Right hindlimb (tissue), 1 donor: ENCODE data around the gene MYL12B.
"Not testable (repeated sequence)": the region's sequence is repeated elsewhere in the genome, so short reads cannot be mapped to it uniquely, and the experiment has no call there.

ENCODE experiments used
- DNase-seq: peaks from one replicate; pipeline ENCODE4 v3.0.0-alpha.2; 2018

Gene MYL12B

DNA sequence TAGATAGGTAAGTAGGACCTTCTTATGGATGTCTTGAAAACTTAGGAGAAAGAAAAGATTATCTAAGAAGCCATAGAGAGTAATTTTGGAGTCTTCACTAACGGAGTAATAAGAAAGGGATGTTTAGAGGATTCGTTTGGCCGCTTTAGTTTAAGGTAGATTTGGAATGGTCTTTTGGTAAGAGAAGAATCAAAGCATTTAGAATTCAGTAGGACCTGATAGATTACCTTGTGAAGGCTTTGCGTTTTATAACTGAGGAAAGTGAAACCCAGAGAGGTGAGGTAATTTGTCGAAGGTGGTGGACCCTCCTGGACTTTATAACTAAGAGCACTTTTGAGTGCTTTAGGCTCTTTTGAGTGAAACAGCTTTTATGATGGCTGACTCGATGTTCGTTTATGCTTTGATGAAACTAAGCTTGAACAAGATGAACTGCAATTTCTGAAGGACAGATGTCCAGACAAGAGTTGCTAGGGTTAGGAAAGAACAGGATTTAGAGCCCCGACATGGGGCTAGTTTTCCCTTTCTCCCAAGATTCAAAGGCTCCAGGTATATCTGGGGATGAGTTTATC, 1.3 kb downstream of the MYL12B start:
- no peak for DNase-seq

DNA sequence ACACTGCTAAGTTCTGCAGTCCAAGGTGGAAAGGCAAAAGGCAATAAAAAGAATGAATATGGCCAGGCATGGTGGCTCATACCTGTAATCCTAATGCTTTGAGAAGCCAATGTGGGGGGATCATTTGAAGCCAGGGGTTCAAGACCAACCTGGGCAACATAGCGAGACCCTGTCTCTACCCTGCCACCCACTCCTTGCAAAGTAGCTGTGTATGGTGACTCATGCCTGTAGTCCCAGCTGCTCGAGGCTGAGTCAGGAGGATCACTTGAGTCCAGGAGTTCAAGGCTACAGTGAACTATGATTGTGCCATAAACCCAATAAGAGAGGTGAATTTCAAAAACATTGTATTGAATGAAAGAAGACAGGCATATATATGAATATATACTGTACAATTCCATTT, 2.4 kb downstream of the MYL12B start:
- DNase-seq: no peak

DNA sequence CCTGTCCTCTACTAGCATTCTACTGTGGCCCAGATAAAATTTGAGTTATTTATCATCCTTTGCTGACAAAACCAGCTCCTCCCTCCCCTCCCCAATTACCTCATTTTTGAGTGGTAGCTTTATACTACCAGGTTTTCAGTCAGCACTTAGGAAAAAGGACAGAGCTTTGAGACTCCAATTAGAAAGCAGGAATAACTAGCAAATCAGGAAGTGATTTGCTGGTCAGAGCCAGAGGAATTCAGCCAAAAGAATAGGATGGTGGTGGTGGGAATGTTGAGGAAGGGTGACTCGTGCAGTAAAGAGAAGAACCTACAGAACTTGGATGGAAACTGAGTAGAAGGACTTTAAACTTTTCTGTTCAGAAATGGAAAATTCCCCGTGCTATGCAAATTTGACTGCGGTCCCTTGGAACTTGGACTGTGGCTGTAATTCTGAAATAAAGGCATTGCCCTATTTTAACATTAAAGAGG, 3.7 kb downstream of the MYL12B start:
- DNase-seq: no peak

DNA sequence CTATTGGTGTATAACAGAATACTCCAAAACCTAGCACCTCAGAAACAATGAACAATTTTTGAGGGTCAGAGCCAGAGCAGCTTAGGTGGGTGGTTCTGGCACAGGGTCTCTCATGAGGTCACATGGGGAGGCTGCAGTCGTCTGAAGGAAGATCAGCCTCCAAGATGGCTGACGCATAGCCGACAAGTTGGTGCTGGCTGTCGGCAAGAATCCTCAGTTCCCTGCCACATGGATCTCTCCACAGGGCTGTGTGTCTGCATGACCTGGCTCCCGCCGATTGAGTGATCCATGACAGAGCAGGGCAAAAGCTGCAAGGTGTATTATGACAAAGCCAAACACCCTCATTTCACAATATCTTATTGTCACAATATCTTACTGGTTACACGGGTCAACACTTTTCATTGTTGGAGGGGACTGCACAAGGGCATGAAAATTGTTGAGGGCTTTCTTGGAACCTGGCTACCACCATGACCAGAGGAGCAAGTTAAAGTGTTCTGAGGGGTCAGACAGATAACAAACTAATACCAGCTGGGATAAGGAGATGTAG, 4.2 kb downstream of the MYL12B start:
- DNase-seq: no peak

GRCh38 chr18:3268306-3268705, 6.4 kb downstream of the MYL12B start:
- DNase-seq: no peak

DNA sequence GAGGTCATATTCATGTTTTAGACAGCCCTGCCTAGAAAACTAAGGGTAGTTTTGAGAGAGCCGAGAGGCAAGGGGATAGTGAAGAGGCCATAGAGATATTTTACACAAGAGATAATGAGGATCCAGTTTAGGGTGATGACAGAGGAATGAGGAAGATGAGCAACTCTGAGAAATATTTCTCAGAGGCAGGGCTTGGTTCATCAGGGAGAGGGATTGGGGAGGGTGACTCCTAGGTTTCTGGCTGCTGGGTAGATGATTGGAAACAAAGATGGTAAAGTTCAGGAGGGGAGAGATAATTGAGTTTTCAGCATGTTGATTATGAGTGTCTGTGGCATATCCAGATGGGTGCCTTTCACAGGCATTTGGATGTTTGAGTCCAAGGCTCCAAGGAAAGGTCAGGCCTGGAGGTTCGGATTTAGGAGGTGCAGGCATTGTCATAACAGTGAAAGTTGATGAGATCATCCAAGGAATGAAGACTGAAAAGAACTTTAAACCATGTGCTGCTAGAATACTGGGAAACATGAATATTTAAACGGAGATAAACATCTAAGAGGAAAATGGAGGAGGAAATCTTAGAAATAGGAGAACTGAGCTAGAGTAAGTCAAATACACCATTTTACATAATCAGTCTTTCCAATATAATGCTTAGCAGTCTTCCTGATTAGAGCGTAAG, 7.4 kb downstream of the MYL12B start:
- no peak for DNase-seq

DNA sequence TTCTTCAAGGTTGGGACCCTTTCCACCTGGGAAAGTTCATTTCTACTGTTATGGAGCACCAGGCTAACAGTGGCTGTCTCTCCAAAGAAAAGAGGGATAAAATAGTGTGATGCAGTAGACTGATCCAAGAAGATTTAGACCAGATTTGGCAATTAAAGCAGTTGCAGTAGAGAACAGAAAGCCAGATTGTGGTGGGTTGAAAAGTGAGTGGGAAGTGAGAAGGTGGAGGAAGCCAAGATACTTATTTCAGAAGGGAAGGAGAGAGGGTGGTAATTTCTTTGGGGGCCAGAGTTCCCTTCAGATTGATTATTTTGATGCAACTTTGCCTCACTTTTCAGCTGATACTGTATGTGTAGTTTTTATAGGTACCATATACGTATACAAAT, 8.0 kb downstream of the MYL12B start:
- DNase-seq: no peak

DNA sequence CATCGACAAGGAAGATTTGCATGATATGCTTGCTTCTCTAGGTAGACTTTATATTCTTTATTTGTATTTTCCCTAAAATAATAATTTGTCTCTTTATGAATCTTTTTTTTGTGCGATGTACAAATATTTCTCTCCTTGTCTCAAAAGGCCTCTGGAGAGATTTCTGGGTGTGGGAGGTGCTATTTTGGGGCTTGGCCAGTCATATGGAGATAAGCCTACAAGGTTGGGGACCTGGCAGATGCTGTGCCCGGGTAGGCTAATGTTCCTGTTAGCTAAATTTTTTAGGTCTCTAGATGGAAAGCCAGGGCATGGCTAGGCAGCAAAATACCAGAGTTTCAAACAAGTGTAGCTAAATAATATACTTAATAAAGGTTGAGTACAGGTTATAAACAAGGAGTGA, 11.1 kb downstream of the MYL12B start:
- DNase-seq: no peak

GRCh38 chr18:3277643-3278213, 15.8 kb downstream of the MYL12B start:
- not testable (repeated sequence) for DNase-seq

- no peak for DNase-seq
Measured at GRCh38 chr18:3279201-3280185, 17.6 kb downstream of the MYL12B start.

DNA sequence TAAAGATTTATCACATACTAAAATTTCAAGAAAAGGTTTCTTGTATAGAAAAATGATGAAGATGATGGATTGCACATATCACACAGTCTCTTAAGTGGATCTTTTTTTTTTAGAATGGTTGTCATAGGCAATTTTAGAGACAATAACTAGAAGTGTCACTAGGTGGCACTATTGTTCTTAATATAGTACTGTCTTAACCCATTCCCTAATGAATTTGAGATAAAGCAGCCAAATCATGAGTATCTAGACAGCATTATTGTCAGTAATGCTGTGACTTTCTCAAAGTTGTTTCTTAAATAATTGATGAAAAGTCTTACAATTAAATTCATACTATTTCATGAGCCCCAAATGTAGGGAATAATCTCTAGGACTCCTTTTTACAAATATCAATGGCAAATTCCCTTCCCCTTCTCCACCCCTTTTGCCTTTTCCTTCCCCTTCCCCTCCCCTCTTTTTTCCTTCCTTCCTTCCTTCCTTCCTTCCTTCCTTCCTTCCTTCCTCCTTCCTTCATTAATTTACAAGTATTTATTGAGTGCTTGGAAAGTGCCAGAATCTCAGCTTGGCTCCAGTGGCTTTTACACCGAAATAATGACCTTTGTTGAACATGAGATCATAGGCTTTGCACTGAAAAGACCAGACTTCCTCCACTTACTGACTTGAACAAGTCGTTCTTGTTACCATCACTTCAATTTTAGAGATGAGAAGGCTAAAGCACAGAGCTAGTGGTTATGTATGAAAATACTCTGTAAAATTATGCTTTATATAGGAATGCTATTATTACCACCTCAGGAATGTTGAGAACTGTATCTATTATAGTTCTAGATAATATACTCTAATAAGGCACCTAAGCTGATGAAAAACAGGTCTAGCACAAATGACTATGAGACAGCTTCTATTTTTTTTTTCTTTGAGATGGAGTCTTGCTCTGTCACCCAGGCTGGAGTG, 19.8 kb downstream of the MYL12B start:
- no peak for DNase-seq

GRCh38 chr18:3283253-3283863, 21.4 kb downstream of the MYL12B start:
- DNase-seq: no peak

GRCh38 chr18:3283908-3284307, 22.0 kb downstream of the MYL12B start:
- no peak for DNase-seq

- DNase-seq: no peak
Measured at GRCh38 chr18:3284501-3284900, 22.6 kb downstream of the MYL12B start.

- no peak for DNase-seq
Measured at GRCh38 chr18:3286159-3286558, 24.2 kb downstream of the MYL12B start.

DNA sequence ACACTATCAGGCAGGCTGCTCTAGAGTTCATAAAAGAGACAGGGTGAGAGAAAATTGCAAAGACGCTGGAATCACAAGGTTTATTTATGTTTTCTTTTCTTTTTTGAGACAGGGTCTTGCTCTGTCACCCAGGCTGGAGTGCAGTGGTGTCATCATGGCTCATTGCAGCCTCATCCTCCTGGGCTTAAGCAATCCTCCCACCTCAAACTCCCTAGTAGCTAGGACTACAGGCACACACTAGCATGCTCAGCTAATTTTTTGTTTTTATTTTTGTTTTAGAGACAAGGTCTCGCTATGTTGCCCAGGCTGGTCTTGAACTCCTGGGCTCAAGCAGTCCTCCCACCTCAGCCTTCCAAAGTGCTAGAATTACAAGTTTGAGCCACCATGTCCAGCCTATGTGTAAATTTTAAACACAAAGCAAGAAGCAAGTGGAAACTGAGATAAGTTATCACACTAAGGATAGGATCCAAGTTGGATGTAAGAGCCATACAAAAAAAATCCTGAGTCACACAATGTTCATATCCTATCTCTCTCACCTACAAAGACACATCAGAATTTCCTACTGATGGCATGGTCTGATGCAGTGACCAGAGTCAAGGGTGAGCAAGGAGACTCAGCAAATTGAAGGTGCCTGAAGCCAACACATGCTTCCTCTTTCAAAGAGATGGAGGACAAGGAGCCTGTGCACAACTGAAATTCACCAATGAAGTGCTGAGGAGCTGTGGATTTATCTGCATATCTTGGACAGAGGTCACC, 31.4 kb downstream of the MYL12B start:
- DNase-seq: no peak

DNA sequence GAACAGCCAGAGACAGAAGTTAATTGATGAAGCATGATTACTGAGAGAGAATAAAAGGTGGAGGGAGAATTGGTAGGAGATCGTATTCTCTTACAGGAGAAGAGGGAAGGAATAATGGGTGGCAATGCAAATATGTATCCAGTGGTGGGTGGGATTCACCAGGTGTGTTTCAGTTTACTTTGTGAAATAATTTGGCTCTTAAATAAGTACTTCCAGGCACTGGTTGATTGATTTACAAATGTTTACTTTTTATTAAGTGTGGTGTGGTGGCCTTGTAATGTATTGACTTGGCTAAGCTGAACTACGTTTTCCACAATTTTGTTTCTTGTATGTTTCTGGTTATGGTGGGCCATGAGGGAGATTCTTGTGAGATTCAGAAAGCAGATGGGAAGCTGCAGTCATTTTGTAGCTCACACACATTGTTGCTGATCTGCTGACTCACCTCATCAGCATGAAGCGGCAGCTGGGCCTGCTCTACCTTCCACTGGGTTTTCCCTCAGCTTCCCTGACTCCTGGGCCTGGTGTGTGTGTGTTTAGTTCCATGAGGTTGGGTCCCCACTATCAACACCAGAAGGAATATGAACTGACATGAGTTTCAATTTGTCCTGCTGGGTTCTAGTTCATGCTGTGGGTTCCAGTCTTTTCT, 32.6 kb downstream of the MYL12B start:
- no peak for DNase-seq

- peak; percentile 80 for DNase-seq
Measured at GRCh38 chr18:3297025-3297984, 35.4 kb downstream of the MYL12B start.

DNA sequence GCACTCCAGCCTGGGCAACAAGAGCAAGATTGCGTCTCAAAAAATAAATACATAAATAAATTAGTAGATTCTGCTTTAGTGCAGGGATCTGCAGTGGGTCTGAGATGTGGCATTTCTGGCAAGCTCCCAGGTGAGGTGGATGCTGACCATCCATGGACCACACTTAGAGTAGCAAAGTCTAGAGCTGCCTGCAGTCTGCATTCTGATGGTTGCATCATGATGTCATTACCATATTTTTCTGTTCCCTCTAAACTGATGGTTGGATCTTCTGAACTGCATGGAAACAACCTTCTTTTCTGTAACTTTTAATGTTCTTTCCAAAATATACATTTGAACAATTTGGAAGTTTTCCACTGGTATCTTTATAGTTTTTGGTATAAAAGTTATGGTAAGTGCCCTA, 42.9 kb downstream of the MYL12B start:
- DNase-seq: no peak
